Liver (tissue), 9 donors: ENCODE measurements around the gene PGBD4. TPM values are rescaled to one million over a fixed set of nuclear protein-coding genes. Genes with fewer than 3 reads are reported as not detected.
"Not testable (repeated sequence)": the region's sequence is repeated elsewhere in the genome, so short reads cannot be mapped to it uniquely, and the experiment has no call there.

Source experiments
- DNase-seq: peaks from one replicate; pipeline ENCODE4 v3.0.0-alpha.2; 2017; ENCODE audit warnings: low spot score
- H3K27ac ChIP-seq, 2 donors: one replicate each; pipeline ENCODE4 v1.7.0; 2013; ENCODE audit warnings: inconsistent platforms in 2 of 2, low read length in 2 of 2, control low read depth in 1 of 2, low read depth in 1 of 2, mild to moderate bottlenecking in 1 of 2
- H3K27me3 ChIP-seq, 4 donors: one replicate each; pipeline versions ENCODE4 v1.6.1 to v1.7.0; 2013; ENCODE audit warnings: low read length in 3 of 4, inconsistent platforms in 1 of 4, mild to moderate bottlenecking in 1 of 4, moderate library complexity in 1 of 4; ENCODE audit not compliant: control insufficient read depth in 4 of 4, insufficient read depth in 4 of 4
- H3K36me3 ChIP-seq, 4 donors: one replicate each; pipeline versions ENCODE4 v1.6.1 to v1.7.0; 2013; ENCODE audit warnings: low read length in 3 of 4, mild to moderate bottlenecking in 3 of 4, low read depth in 1 of 4, moderate library complexity in 1 of 4; ENCODE audit not compliant: control insufficient read depth in 4 of 4, insufficient read depth in 3 of 4
- H3K4me1 ChIP-seq, 4 donors: one replicate each; pipeline versions ENCODE4 v1.6.1 to v1.7.0; 2013; ENCODE audit warnings: low read length in 3 of 4, mild to moderate bottlenecking in 3 of 4, moderate library complexity in 1 of 4; ENCODE audit not compliant: control insufficient read depth in 4 of 4, insufficient read depth in 4 of 4
- H3K4me3 ChIP-seq, 3 donors: one replicate each; pipeline versions ENCODE4 v1.6.1 to v1.7.0; 2013; ENCODE audit warnings: low read length in 3 of 3, control low read depth in 1 of 3, low read depth in 1 of 3, mild to moderate bottlenecking in 1 of 3
- H3K9ac ChIP-seq, 2 donors: one replicate each; pipeline ENCODE4 v1.7.0; 2013; ENCODE audit warnings: low read length in 2 of 2, mild to moderate bottlenecking in 2 of 2, moderate library complexity in 2 of 2, control low read depth in 1 of 2, low read depth in 1 of 2
- H3K9me3 ChIP-seq, 4 donors: one replicate each; pipeline versions ENCODE4 v1.6.1 to v1.7.0; 2013; ENCODE audit warnings: low read length in 3 of 4; ENCODE audit not compliant: control insufficient read depth in 4 of 4
- EGR1 ChIP-seq, 2 donors: IDR thresholded peaks; 2 replicates each; pipeline ENCODE4 v1.6.1; 2016 to 2018; ENCODE audit warnings: antibody characterized with exemption in 2 of 2, low read depth in 2 of 2
- FOXA1 ChIP-seq: IDR thresholded peaks from 2 replicates; pipeline ENCODE4 v1.6.1; 2016; ENCODE audit warnings: antibody characterized with exemption
- FOXA2 ChIP-seq: IDR thresholded peaks from 2 replicates; pipeline ENCODE4 v1.6.1; 2016; ENCODE audit warnings: antibody characterized with exemption
- GABPA ChIP-seq, 2 donors: IDR thresholded peaks in 1 of 2; conservative IDR thresholded peaks in 1 of 2; 2 replicates each; pipeline ENCODE4 v1.6.1; 2016; ENCODE audit warnings: antibody characterized with exemption in 2 of 2, mild to moderate bottlenecking in 1 of 2, moderate library complexity in 1 of 2
- HNF4A ChIP-seq, 2 donors: conservative IDR thresholded peaks; 2 replicates each; pipeline ENCODE4 v1.6.1; 2016; ENCODE audit warnings: antibody characterized with exemption in 2 of 2, mild to moderate bottlenecking in 2 of 2
- HNF4G ChIP-seq: IDR thresholded peaks from 2 replicates; pipeline ENCODE4 v1.6.1; 2016; ENCODE audit warnings: antibody characterized with exemption
- JUND ChIP-seq, 2 donors: IDR thresholded peaks; 2 replicates each; pipeline ENCODE4 v1.6.1; 2016; ENCODE audit warnings: antibody characterized with exemption in 2 of 2
- NR2F2 ChIP-seq: IDR thresholded peaks from 2 replicates; pipeline ENCODE4 v1.6.1; 2016; ENCODE audit warnings: antibody characterized with exemption
- RAD21 ChIP-seq, 2 donors: IDR thresholded peaks; 2 replicates each; pipeline ENCODE4 v1.6.1; 2016; ENCODE audit warnings: antibody characterized with exemption in 2 of 2, mild to moderate bottlenecking in 2 of 2
- REST ChIP-seq: IDR thresholded peaks from 2 replicates; pipeline ENCODE4 v1.6.1; 2016; ENCODE audit warnings: antibody characterized with exemption, mild to moderate bottlenecking
- RXRA ChIP-seq, 2 donors: IDR thresholded peaks; 2 replicates each; pipeline ENCODE4 v1.6.1; 2017 to 2018; ENCODE audit warnings: antibody characterized with exemption in 2 of 2, mild to moderate bottlenecking in 1 of 2
- SP1 ChIP-seq: IDR thresholded peaks from 2 replicates; pipeline ENCODE4 v1.6.1; 2018; ENCODE audit warnings: antibody characterized with exemption, mild to moderate bottlenecking
- TAF1 ChIP-seq: conservative IDR thresholded peaks from 2 replicates; pipeline ENCODE4 v1.6.1; 2016; ENCODE audit warnings: antibody characterized with exemption, mild to moderate bottlenecking
- YY1 ChIP-seq: IDR thresholded peaks from 2 replicates; pipeline ENCODE4 v1.6.1; 2016; ENCODE audit warnings: antibody characterized with exemption, mild to moderate bottlenecking
- ZBTB33 ChIP-seq: IDR thresholded peaks from 2 replicates; pipeline ENCODE4 v1.6.1; 2016; ENCODE audit warnings: antibody characterized with exemption
- WGBS: extraction: QIAGEN DNeasy Blood & Tissue Kit; methylation state at CpG from one replicate; pipeline ENCODE4 v1.1.7; 2013; 5-methylcytosine and 5-hydroxymethylcytosine counted together
- polyA plus RNA-seq, 2 donors: library from polyadenylated mRNA; stranded (reverse) in 1 of 2; unstranded in 1 of 2; fragments of 200-250 nt in 1 of 2; fragments of >200 nt in 1 of 2; fragmentation: Nextera tagmentation in 1 of 2; extraction: Ambion mirVana in 1 of 2; gene quantifications; one replicate each; pipeline versions ENCODE4 v1.2.1 to v1.2.3, GENCODE V29; 2013 to 2015
- total RNA-seq, 2 donors: library from RNA; depleted of rRNA; stranded (reverse); fragments of >200 nt; gene quantifications; one replicate each; pipeline ENCODE4 v1.2.3, GENCODE V29; 2014
- TF ChIP-seq, protein P1 (sequence below): IDR thresholded peaks from 2 replicates; pipeline ENCODE4 v1.6.1; 2016; ENCODE audit warnings: antibody characterized with exemption
- TF ChIP-seq, protein P2 (sequence below): fragments of 150-350 bp; IDR thresholded peaks from 2 replicates; pipeline ENCODE4 v1.5.1; 2017; ENCODE audit warnings: improper control_type of control experiment, low read depth, low read length; ENCODE audit not compliant: missing input control
- TF ChIP-seq, protein P3 (sequence below): IDR thresholded peaks from 2 replicates; pipeline ENCODE4 v1.6.1; 2016; ENCODE audit warnings: antibody characterized with exemption
- donor health status: healthy.
- donor health status: healthy.
- donor health status: healthy.
- donor health status: healthy.
- donor health status: healthy.

The PGBD4 gene
- total and polyA plus RNA-seq, 4 donors, result 0.39 to 1.1 (median 0.94) TPM

GRCh38 chr15:34119291-34119690 is 17.4 kb downstream of the PGBD4 start:
- Histone ChIP-seq H3K4me3 (no peak overlapping the region), H3K27me3 (no peaks in the 10 kb centered on the region), H3K9ac (no peak overlapping the region), H3K36me3 (no peaks in the 10 kb centered on the region), H3K27ac (no peak overlapping the region), H3K4me1 (peaks cover 0 to 8% (median 6%) of the 10 kb centered on the region in 4 donors), H3K9me3 (no peaks in the 10 kb centered on the region)
- DNase-seq, result no peak
- WGBS, result 78% methylated on average over 4 of the region's 4 CpGs
- TF ChIP-seq HNF4G, result no peak
- TF ChIP-seq NR2F2, result no peak
- no peak for TF ChIP-seq JUND (IDR thresholded peaks at IDR 0.05)
- TF ChIP-seq YY1, result no peak
- TF ChIP-seq TAF1, result no peak
- no peak for TF ChIP-seq SP1
- TF ChIP-seq, protein P1, sequence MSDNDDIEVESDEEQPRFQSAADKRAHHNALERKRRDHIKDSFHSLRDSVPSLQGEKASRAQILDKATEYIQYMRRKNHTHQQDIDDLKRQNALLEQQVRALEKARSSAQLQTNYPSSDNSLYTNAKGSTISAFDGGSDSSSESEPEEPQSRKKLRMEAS, result no peak
- TF ChIP-seq, protein P2, sequence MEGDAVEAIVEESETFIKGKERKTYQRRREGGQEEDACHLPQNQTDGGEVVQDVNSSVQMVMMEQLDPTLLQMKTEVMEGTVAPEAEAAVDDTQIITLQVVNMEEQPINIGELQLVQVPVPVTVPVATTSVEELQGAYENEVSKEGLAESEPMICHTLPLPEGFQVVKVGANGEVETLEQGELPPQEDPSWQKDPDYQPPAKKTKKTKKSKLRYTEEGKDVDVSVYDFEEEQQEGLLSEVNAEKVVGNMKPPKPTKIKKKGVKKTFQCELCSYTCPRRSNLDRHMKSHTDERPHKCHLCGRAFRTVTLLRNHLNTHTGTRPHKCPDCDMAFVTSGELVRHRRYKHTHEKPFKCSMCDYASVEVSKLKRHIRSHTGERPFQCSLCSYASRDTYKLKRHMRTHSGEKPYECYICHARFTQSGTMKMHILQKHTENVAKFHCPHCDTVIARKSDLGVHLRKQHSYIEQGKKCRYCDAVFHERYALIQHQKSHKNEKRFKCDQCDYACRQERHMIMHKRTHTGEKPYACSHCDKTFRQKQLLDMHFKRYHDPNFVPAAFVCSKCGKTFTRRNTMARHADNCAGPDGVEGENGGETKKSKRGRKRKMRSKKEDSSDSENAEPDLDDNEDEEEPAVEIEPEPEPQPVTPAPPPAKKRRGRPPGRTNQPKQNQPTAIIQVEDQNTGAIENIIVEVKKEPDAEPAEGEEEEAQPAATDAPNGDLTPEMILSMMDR, result no peak
- TF ChIP-seq, protein P3, sequence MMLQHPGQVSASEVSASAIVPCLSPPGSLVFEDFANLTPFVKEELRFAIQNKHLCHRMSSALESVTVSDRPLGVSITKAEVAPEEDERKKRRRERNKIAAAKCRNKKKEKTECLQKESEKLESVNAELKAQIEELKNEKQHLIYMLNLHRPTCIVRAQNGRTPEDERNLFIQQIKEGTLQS, result no peak
- no peak for TF ChIP-seq FOXA1
- no peak for TF ChIP-seq RXRA (IDR thresholded peaks at IDR 0.05)
- TF ChIP-seq REST, result no peak
- no peak for TF ChIP-seq GABPA (IDR thresholded peaks at IDR 0.05 in 1 of 2, conservative IDR thresholded peaks at IDR 0.05 in 1 of 2)
- no peak for TF ChIP-seq HNF4A (conservative IDR thresholded peaks at IDR 0.05)
- no peak for TF ChIP-seq RAD21 (IDR thresholded peaks at IDR 0.05)
- TF ChIP-seq ZBTB33, result no peak
- no peak for TF ChIP-seq FOXA2
- TF ChIP-seq EGR1 (IDR thresholded peaks at IDR 0.05; ENCODE audit: low read depth in 2 of 2), result no peak

DNA sequence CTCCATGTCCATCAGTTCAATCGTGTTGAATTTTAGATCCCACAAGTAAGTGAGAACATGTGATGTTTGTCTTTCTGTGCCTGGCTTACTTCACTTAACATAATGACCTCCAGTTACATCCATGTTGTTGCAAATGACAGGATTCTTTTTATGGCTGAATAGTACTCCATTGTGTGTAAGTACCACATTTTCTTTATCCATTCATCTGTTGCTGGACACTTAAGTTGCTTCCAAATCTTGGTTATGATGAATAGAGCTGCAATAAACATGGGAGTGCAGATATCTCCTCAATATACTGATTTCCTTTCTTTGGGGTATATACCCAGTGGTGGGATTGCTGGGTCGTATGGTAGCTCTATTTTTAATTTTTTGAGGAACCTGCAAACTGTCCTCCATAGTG is 18.5 kb downstream of the PGBD4 start:
- not testable (repeated sequence) for H3K27ac ChIP-seq, H3K4me1 ChIP-seq, H3K4me3 ChIP-seq, H3K36me3 ChIP-seq, H3K9ac ChIP-seq, DNase-seq, H3K27me3 ChIP-seq, H3K9me3 ChIP-seq
- 69% methylated on average over 2 of the region's 2 CpGs for WGBS

DNA sequence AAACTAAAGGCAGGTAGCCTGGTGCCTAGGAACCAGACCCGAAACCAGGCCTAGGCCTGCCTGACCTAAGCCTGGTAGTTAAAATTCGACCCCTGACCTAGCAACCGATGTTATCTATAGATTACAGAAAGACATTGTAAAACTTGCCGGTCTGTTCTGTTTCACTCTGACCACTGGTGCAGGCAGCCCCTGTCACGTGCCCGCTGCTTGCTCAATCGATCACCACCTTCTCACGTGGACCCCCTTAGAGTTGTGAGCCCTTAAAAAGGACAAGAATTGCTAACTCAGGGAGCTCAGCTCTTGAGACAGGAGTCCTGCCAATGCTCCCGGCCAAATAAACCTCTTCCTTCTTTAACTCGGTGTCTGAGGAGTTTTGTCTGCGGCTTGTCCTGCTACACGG is 19.9 kb downstream of the PGBD4 start:
- not testable (repeated sequence) for H3K9me3 ChIP-seq, H3K27me3 ChIP-seq, H3K9ac ChIP-seq, DNase-seq, H3K27ac ChIP-seq, H3K4me3 ChIP-seq, H3K4me1 ChIP-seq, H3K36me3 ChIP-seq
- WGBS, result 81% methylated on average over 12 of the region's 12 CpGs
